Activated T-helper 1 cell treated with Interleukin-2 at 50 U/mL for 16 hours (primary cell): ENCODE results near the gene VARS2.
"Not testable (repeated sequence)": the region's sequence is repeated elsewhere in the genome, so short reads cannot be mapped to it uniquely, and the experiment has no call there.

ENCODE experiments used
- DNase-seq: peaks from one replicate; pipeline ENCODE4 v3.0.0-alpha.2; 2020; ENCODE audit warnings: low read depth

The VARS2 gene

DNA sequence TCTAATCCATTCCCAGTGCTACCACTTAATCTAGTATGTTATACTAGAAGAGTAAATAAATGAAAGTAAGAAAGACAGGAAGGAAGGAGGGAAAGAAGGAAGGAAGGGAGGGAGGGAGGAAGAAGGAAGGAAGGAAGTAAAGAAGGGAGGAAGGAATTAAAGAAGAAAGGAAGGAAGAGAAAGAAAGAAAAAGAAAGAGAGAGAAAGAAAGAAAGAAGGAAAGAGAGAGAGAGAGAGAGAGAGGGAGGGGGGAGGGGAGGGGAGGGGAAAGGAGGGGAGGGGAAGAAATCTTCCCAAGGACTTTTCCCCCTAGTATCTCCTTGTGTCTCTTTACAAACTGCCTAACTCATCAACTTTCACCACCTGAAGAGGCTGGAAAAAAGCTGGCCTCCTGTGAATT is 48.7 kb downstream of the VARS2 start:
- no peak for DNase-seq

DNA sequence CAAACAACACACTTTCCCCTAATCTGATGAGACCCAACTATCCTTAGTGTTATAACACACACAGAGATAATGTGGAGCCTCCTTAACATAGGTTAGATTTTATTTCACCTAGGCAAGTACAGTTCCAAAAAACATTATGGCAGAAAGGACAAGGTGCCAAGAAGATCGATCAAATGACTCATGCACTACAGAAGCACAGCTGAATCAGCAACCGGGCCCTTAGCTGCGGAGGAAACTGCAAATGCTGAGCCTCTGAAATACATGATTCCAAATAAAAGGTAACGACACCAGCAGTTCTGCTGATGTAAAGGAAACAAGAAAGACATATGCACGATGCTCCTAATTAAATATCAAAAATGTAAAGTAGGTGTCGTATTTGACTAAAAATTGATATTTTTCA is 49.6 kb downstream of the VARS2 start:
- DNase-seq = no peak

- DNase-seq = no peak
Observed at GRCh38 chr6:30964075-30964474, 50.0 kb downstream of the VARS2 start.

GRCh38 chr6:30965140-30965601 is 51.1 kb downstream of the VARS2 start:
- no peak for DNase-seq

- no peak for DNase-seq
Observed at GRCh38 chr6:30966154-30966553, 52.1 kb downstream of the VARS2 start.

DNA sequence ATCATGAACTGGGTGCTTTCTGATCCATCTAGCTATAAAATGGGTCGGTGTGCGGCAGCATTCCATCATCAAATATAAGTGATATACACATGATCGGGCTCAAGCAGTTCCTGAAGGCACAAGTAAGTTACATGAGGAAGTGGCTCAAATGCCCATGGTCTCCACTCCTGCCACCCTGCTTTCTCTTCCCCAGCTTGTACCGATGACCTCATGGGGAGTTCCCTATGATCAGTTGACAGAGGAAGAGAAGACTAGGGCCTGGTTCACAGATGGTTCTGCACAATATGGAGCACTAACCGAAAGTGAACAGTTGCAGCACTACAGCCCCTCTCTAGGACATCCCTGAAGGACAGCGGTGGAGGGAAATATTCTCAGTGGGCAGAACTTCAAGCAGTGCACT is 55.1 kb downstream of the VARS2 start:
- not testable (repeated sequence) for DNase-seq

- no peak for DNase-seq
Observed at GRCh38 chr6:30970946-30971345, 56.9 kb downstream of the VARS2 start.

DNA sequence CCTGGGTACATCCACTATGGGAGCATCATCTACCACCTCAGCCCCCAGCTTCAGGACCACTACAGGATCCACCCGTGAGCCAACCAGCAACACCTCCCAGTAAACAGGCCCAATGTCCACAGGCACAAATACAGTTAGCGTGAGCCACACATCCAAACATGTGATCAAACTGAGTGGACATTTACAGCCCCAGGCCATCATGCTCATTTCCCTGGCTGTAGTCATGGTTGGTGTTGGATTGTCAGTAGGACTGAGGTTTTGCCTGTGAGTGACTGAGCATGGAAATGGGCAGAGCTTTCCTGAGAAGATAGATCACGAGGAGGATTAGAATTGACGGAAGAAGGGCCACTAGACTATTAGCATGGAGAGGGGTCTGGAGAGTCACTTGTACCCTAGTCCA is 58.8 kb downstream of the VARS2 start:
- DNase-seq = no peak

DNA sequence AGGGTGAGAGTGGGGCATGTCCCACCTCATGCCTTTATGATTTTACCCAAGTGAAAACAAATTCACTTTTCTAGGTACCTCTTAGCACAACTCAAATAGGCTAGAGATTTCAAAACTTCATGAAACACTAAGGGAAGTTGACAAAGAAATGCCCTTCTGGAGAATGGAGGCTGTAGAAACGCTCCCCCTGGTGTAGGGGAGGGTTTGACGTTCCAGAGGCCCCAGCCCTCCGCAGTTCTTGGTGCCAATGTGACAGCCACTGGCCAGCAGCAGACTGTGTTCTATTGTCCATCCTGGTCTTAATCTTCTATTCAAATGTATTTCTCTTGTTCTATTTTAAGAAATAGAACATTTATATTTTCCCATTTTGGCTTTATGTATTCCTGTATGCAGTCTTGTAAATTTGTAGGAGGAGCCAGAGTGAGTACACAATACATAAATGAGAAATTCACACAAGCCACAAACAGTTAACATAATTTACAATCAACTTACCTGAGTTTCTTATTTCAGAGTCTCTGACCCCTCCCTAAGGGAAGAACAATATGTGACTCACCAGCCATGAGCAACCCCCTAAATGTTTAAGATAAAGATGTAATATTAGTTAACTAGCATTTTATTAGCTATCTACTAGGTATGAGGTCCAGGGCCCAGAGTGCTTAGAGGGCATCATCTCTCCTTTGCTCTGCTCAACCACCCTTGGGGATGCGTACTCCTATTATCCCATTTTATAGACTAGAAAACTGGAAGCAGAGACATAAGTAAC is 60.6 kb downstream of the VARS2 start:
- no peak for DNase-seq
